ENCODE measurements around the gene TGIF1.

The TGIF1 gene

GRCh38 chr18:3494245-3494526, 44.2 kb downstream of the TGIF1 start:
- Histone ChIP-seq H3K4me1 (ENCODE audit: control insufficient read depth in 1 of 2, insufficient read depth in 2 of 2, low read length in 2 of 2) (peaks cover 0 to 4% of the 10 kb centered on the region in 2 donors), H3K27ac (ENCODE audit: low read depth, low read length) (no peak overlapping the region), H3K9ac (ENCODE audit: low read depth in 1 of 2, low read length in 2 of 2) (no peak overlapping the region), H3K9me3 (ENCODE audit: control insufficient read depth in 1 of 2, low read length in 2 of 2) (no peaks in the 10 kb centered on the region), H3K36me3 (ENCODE audit: control insufficient read depth in 1 of 2, insufficient read depth in 2 of 2, low read length in 2 of 2) (no peaks in the 10 kb centered on the region), H3K4me3 (ENCODE audit: low read depth in 1 of 2, low read length in 2 of 2) (no peak overlapping the region), H3K27me3 (ENCODE audit: control insufficient read depth in 1 of 2, insufficient read depth in 2 of 2, low read length in 2 of 2) (no peaks in the 10 kb centered on the region)

DNA sequence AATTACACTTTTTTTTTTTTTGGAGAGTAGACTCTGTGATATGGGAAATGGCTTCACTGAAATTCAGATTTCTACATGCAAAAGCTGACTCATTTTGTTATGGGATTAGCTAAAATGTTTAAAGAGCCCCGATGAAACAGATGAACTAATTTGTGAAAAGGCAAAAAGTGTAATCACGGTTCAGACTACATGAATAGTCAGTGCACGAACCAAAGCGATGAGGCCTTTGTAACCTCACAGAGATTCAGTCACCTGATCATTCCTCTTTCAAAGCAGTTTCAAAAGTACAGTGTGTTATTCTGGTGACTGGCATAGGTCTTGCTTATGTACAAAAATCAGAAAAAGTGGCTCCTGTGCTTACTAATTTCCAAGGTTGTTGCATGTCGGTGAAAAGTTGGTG, 44.6 kb downstream of the TGIF1 start:
- Histone ChIP-seq H3K36me3 (ENCODE audit: control insufficient read depth in 1 of 2, insufficient read depth in 2 of 2, low read length in 2 of 2) (no peaks in the 10 kb centered on the region), H3K9ac (ENCODE audit: low read depth in 1 of 2, low read length in 2 of 2) (no peak overlapping the region), H3K27ac (ENCODE audit: low read depth, low read length) (no peak overlapping the region), H3K9me3 (ENCODE audit: control insufficient read depth in 1 of 2, low read length in 2 of 2) (no peaks in the 10 kb centered on the region), H3K4me3 (ENCODE audit: low read depth in 1 of 2, low read length in 2 of 2) (no peak overlapping the region), H3K4me1 (ENCODE audit: control insufficient read depth in 1 of 2, insufficient read depth in 2 of 2, low read length in 2 of 2) (peaks cover 3 to 7% of the 10 kb centered on the region in 2 donors), H3K27me3 (ENCODE audit: control insufficient read depth in 1 of 2, insufficient read depth in 2 of 2, low read length in 2 of 2) (peaks cover 0 to 3% of the 10 kb centered on the region in 2 donors)

DNA sequence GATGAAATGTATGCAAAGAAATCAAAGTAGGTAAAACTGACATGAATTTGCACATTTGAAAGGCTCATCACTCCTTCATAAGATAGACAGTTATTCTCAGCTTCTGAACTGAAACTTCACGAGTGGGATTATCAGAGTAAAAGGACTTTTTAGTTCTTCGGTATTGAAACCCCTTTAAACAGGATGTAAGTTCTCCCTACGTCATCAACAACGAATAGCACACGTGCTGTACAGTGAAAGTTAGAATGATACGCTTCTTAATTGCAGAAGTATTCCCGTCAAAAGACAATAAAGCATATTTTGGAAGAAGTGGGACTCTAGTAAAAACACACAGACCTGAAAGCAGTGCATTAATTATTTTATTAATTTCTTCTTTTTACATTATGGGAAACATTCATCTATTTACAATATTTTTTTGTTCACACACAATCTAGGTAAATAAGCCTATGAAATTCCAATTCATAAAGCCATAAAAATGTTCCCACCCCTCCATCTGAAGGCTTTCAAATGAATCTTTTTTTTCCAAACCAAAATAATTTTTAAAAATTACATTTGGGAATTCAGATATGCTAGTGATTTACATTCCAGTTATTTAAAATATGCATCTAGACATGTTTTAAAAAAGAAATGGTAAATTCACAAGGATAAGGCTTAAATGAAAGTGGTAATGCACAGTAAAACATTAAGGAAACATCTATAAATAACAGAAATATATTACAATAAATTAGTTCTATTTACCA, 45.9 kb downstream of the TGIF1 start:
- peaks cover 5 to 9% of the 10 kb centered on the region in 2 donors for H3K27me3 ChIP-seq (ENCODE audit: control insufficient read depth in 1 of 2, insufficient read depth in 2 of 2, low read length in 2 of 2)
- peaks cover 6 to 10% of the 10 kb centered on the region in 2 donors for H3K4me1 ChIP-seq (ENCODE audit: control insufficient read depth in 1 of 2, insufficient read depth in 2 of 2, low read length in 2 of 2)
- H3K4me3 ChIP-seq (ENCODE audit: low read depth in 1 of 2, low read length in 2 of 2), result no peak overlapping the region
- no peak overlapping the region for H3K27ac ChIP-seq (ENCODE audit: low read depth, low read length)
- H3K9me3 ChIP-seq (ENCODE audit: control insufficient read depth in 1 of 2, low read length in 2 of 2), result no peaks in the 10 kb centered on the region
- no peaks in the 10 kb centered on the region for H3K36me3 ChIP-seq (ENCODE audit: control insufficient read depth in 1 of 2, insufficient read depth in 2 of 2, low read length in 2 of 2)
- H3K9ac ChIP-seq (ENCODE audit: low read depth in 1 of 2, low read length in 2 of 2), result no peak overlapping the region

GRCh38 chr18:3498698-3499471, 48.9 kb downstream of the TGIF1 start:
- Histone ChIP-seq H3K27me3 (ENCODE audit: control insufficient read depth in 1 of 2, insufficient read depth in 2 of 2, low read length in 2 of 2) (peaks cover 9 to 10% of the 10 kb centered on the region in 2 donors), H3K9me3 (ENCODE audit: control insufficient read depth in 1 of 2, low read length in 2 of 2) (no peaks in the 10 kb centered on the region), H3K27ac (ENCODE audit: low read depth, low read length) (no peak overlapping the region), H3K4me3 (ENCODE audit: low read depth in 1 of 2, low read length in 2 of 2) (peak overlapping the region; percentile 43 to 48), H3K36me3 (ENCODE audit: control insufficient read depth in 1 of 2, insufficient read depth in 2 of 2, low read length in 2 of 2) (no peaks in the 10 kb centered on the region), H3K9ac (ENCODE audit: low read depth in 1 of 2, low read length in 2 of 2) (no peak overlapping the region), H3K4me1 (ENCODE audit: control insufficient read depth in 1 of 2, insufficient read depth in 2 of 2, low read length in 2 of 2) (peaks cover 5 to 6% of the 10 kb centered on the region in 2 donors)

GRCh38 chr18:3499501-3499900, 49.5 kb downstream of the TGIF1 start:
- H3K27me3 ChIP-seq (ENCODE audit: control insufficient read depth in 1 of 2, insufficient read depth in 2 of 2, low read length in 2 of 2), result peaks cover 9 to 10% of the 10 kb centered on the region in 2 donors
- no peak overlapping the region for H3K9ac ChIP-seq (ENCODE audit: low read depth in 1 of 2, low read length in 2 of 2)
- no peaks in the 10 kb centered on the region for H3K36me3 ChIP-seq (ENCODE audit: control insufficient read depth in 1 of 2, insufficient read depth in 2 of 2, low read length in 2 of 2)
- peaks cover 5 to 6% of the 10 kb centered on the region in 2 donors for H3K4me1 ChIP-seq (ENCODE audit: control insufficient read depth in 1 of 2, insufficient read depth in 2 of 2, low read length in 2 of 2)
- H3K9me3 ChIP-seq (ENCODE audit: control insufficient read depth in 1 of 2, low read length in 2 of 2), result no peaks in the 10 kb centered on the region
- peak overlapping the region; percentile 43 to 48 for H3K4me3 ChIP-seq (ENCODE audit: low read depth in 1 of 2, low read length in 2 of 2)
- H3K27ac ChIP-seq (ENCODE audit: low read depth, low read length), result no peak overlapping the region

- Histone ChIP-seq H3K27me3 (ENCODE audit: control insufficient read depth in 1 of 2, insufficient read depth in 2 of 2, low read length in 2 of 2) (peaks cover 9 to 10% of the 10 kb centered on the region in 2 donors), H3K4me3 (ENCODE audit: low read depth in 1 of 2, low read length in 2 of 2) (no peak overlapping the region), H3K27ac (ENCODE audit: low read depth, low read length) (no peak overlapping the region), H3K9me3 (ENCODE audit: control insufficient read depth in 1 of 2, low read length in 2 of 2) (no peaks in the 10 kb centered on the region), H3K4me1 (ENCODE audit: control insufficient read depth in 1 of 2, insufficient read depth in 2 of 2, low read length in 2 of 2) (peaks cover 5 to 6% of the 10 kb centered on the region in 2 donors), H3K36me3 (ENCODE audit: control insufficient read depth in 1 of 2, insufficient read depth in 2 of 2, low read length in 2 of 2) (no peaks in the 10 kb centered on the region), H3K9ac (ENCODE audit: low read depth in 1 of 2, low read length in 2 of 2) (no peak overlapping the region)
Measured at GRCh38 chr18:3500016-3500415, 50.0 kb downstream of the TGIF1 start.

- Histone ChIP-seq H3K36me3 (ENCODE audit: control insufficient read depth in 1 of 2, insufficient read depth in 2 of 2, low read length in 2 of 2) (no peaks in the 10 kb centered on the region), H3K4me1 (ENCODE audit: control insufficient read depth in 1 of 2, insufficient read depth in 2 of 2, low read length in 2 of 2) (peaks cover 5 to 6% of the 10 kb centered on the region in 2 donors), H3K27ac (ENCODE audit: low read depth, low read length) (no peak overlapping the region), H3K27me3 (ENCODE audit: control insufficient read depth in 1 of 2, insufficient read depth in 2 of 2, low read length in 2 of 2) (peaks cover 9 to 10% of the 10 kb centered on the region in 2 donors), H3K9me3 (ENCODE audit: control insufficient read depth in 1 of 2, low read length in 2 of 2) (no peaks in the 10 kb centered on the region), H3K9ac (ENCODE audit: low read depth in 1 of 2, low read length in 2 of 2) (no peak overlapping the region), H3K4me3 (ENCODE audit: low read depth in 1 of 2, low read length in 2 of 2) (no peak overlapping the region)
Measured at GRCh38 chr18:3502650-3503049, 52.7 kb downstream of the TGIF1 start.

DNA sequence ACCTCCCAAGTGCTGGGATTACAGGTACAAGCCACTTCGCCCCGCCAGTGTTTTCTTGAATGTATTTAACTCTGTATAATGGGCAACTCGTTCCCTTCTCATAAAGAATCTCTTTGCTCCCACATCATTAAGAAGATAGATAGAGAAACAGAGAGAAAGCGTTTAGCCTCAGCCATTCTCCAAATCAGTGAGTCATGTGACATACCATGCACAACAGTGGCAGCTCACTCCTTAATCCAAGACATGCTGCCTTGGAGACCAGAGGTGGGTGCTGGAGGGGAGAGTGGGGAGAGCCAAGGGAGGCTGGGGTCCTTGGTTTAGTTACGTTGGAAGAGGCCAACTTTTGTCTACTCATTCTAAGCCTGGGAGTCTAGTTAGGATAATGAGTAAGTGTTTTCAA, 54.7 kb downstream of the TGIF1 start:
- Histone ChIP-seq H3K36me3 (ENCODE audit: control insufficient read depth in 1 of 2, insufficient read depth in 2 of 2, low read length in 2 of 2) (no peaks in the 10 kb centered on the region), H3K27me3 (ENCODE audit: control insufficient read depth in 1 of 2, insufficient read depth in 2 of 2, low read length in 2 of 2) (peaks cover 5 to 10% of the 10 kb centered on the region in 2 donors), H3K9ac (ENCODE audit: low read depth in 1 of 2, low read length in 2 of 2) (no peak overlapping the region), H3K9me3 (ENCODE audit: control insufficient read depth in 1 of 2, low read length in 2 of 2) (no peaks in the 10 kb centered on the region), H3K27ac (ENCODE audit: low read depth, low read length) (no peak overlapping the region), H3K4me3 (ENCODE audit: low read depth in 1 of 2, low read length in 2 of 2) (no peak overlapping the region), H3K4me1 (ENCODE audit: control insufficient read depth in 1 of 2, insufficient read depth in 2 of 2, low read length in 2 of 2) (peaks cover 2% of the 10 kb centered on the region in 2 donors)

DNA sequence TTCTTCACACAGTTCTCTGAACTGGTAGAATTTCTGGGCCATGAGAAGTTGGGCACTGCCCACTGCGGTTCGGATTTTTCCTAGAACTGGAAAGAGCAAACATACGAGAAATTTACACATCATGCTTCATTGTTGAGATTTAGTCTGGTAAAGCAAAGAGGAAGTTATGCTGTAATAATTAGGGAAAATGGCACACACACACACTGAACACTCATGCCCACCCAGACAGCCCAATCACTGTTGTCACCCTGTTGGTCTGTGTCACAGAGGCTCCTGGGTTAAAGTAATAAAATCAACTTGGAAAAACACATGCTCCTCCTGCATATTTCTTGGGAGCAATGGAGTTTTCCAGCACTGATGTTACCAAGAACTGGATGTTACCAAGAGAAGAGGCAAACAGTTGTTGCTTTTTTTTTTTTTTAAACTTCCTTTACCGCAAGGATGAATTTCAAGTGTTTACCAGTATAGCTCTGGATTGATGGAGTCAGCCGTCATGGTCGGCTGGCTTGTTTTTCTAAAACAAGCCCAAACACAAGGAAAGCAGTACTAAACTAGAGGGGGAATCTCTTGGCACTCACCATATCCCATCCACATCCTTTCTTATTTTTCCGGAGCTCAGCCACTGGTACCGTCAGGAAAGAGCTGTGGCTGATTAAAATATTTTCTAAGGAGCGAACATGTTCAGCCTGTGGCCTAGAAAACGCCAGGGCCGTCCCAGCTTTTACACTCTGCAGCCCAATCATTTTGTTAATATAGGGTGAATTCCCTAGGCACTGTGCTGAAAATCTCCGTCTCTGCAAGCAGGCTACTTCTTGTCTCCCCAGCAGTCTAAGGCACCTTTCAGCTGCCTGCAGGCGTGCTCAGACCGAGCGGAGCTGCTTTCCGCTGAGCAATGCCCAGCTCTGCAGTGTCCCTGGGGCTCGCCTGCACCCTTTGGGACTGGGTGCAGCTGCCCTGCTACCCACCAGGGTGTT, 58.9 kb downstream of the TGIF1 start:
- no peak overlapping the region for H3K9ac ChIP-seq (ENCODE audit: low read depth in 1 of 2, low read length in 2 of 2)
- H3K4me1 ChIP-seq (ENCODE audit: control insufficient read depth in 1 of 2, insufficient read depth in 2 of 2, low read length in 2 of 2), result no peaks in the 10 kb centered on the region
- H3K27me3 ChIP-seq (ENCODE audit: control insufficient read depth in 1 of 2, insufficient read depth in 2 of 2, low read length in 2 of 2), result no peaks in the 10 kb centered on the region
- no peaks in the 10 kb centered on the region for H3K36me3 ChIP-seq (ENCODE audit: control insufficient read depth in 1 of 2, insufficient read depth in 2 of 2, low read length in 2 of 2)
- no peak overlapping the region for H3K4me3 ChIP-seq (ENCODE audit: low read depth in 1 of 2, low read length in 2 of 2)
- H3K27ac ChIP-seq (ENCODE audit: low read depth, low read length), result no peak overlapping the region
- H3K9me3 ChIP-seq (ENCODE audit: control insufficient read depth in 1 of 2, low read length in 2 of 2), result no peaks in the 10 kb centered on the region
